Transverse colon (tissue), 4 donors: Measurements from ENCODE around the gene GALNT9. TPM values are rescaled to one million over a fixed set of nuclear protein-coding genes. Genes with fewer than 3 reads are reported as not detected.

Experiments used
- DNase-seq: peaks from one replicate; pipeline ENCODE4 v3.0.0-alpha.2; 2019
- H3K27ac ChIP-seq, 4 donors: fragments of 200-600 bp; sonication (generic); 2 replicates each; pipeline ENCODE4 v1.5.1; 2016 to 2018; ENCODE audit warnings: inconsistent platforms in 4 of 4
- H3K27me3 ChIP-seq: fragments of 200-600 bp; sonication (generic); 2 replicates; pipeline ENCODE4 v1.5.1; 2017; ENCODE audit warnings: inconsistent platforms
- H3K36me3 ChIP-seq, 4 donors: fragments of 200-600 bp; sonication (generic); 2 replicates each; pipeline ENCODE4 v1.5.1; 2017 to 2019; ENCODE audit warnings: inconsistent platforms in 4 of 4
- H3K4me1 ChIP-seq, 4 donors: fragments of 200-600 bp; sonication (generic); 2 replicates each; pipeline ENCODE4 v1.5.1; 2017 to 2020; ENCODE audit warnings: inconsistent platforms in 4 of 4
- H3K4me3 ChIP-seq, 4 donors: fragments of 200-600 bp; sonication (generic); 1 replicate in 1 of 4; 2 replicates in 3 of 4; pipeline versions ENCODE4 v1.5.1 to v1.6.1; 2017 to 2019; ENCODE audit warnings: inconsistent platforms in 4 of 4
- H3K9me3 ChIP-seq, 2 donors: fragments of 200-600 bp; sonication (generic); 2 replicates each; pipeline ENCODE4 v1.5.1; 2017 to 2019; ENCODE audit warnings: inconsistent platforms in 2 of 2
- CTCF ChIP-seq, 5 experiments: fragments of 200-600 bp in 3 of 5; fragments of 450-650 bp in 2 of 5; sonication (generic) in 3 of 5; IDR thresholded peaks; 1 replicate in 2 of 5; 2 replicates in 3 of 5; pipeline ENCODE4 v1.5.1; 2016 to 2017; ENCODE audit warnings: antibody characterized with exemption in 5 of 5, inconsistent platforms in 3 of 5, mild to moderate bottlenecking in 2 of 5, moderate library complexity in 1 of 5
- EP300 ChIP-seq: sonication (generic); formaldehyde crosslinking; IDR thresholded peaks from one replicate; pipeline ENCODE4 v1.6.1; 2017; ENCODE audit warnings: antibody characterized with exemption, low read depth
- POLR2A ChIP-seq: fragments of 450-650 bp; IDR thresholded peaks from one replicate; pipeline ENCODE4 v1.6.1; 2016; ENCODE audit warnings: antibody characterized with exemption, mild to moderate bottlenecking, moderate library complexity
- POLR2AphosphoS5 ChIP-seq, 3 donors: sonication (generic); formaldehyde crosslinking; IDR thresholded peaks; one replicate each; pipeline ENCODE4 v1.6.1; 2016; ENCODE audit warnings: antibody characterized with exemption in 3 of 3
- WGBS, 2 donors: methylation state at CpG; one replicate each; pipeline ENCODE4 v1.1.5; 2018; ENCODE audit warnings: low coverage in 1 of 2; 5-methylcytosine and 5-hydroxymethylcytosine counted together
- in situ Hi-C, 4 donors: fragments of 200-750 bp; cut with MboI; loops; one replicate each; pipeline versions ENCODE4 v1.15.0 to v1.15.1; 2017; ENCODE audit warnings: low sequenced_read_pairs in 3 of 4, low pct_ligation_motif_present in 1 of 4, low pct_unique_long_range_greater_than_20kb in 1 of 4
- intact Hi-C: fragments of 100-400 bp; cut with DNase I; formaldehyde crosslinking; loops from one replicate; pipeline ENCODE4 v1.15.1; 2023; ENCODE audit warnings: low total_unique reads
- total RNA-seq, 4 donors: library from RNA; depleted of rRNA; stranded (reverse); fragments of >200 nt; gene quantifications; one replicate each; pipeline ENCODE4 v1.1.0, GENCODE V29; 2016

GALNT9 gene
- total RNA-seq, 4 donors from 2014 or later, result 0.82 to 4.5 TPM; not detected in 2

- Histone ChIP-seq H3K27ac (no peak overlapping the region), H3K9me3 (no peaks in the 10 kb centered on the region), H3K4me1 (peaks cover 0 to 6% (median under 1%) of the 10 kb centered on the region in 4 donors), H3K36me3 (no peaks in the 10 kb centered on the region), H3K4me3 (no peak overlapping the region), H3K27me3 (peaks cover 27% of the 10 kb centered on the region)
- in situ Hi-C loops, result no loop called here
- no peak for TF ChIP-seq CTCF (IDR thresholded peaks at IDR 0.05)
- no peak for TF ChIP-seq EP300
- no peak for TF ChIP-seq POLR2A
- TF ChIP-seq POLR2AphosphoS5 (IDR thresholded peaks at IDR 0.05), result no peak
- DNase-seq, result no peak
- 72 to 100% methylated on average over 1 to 30 of the region's 30 CpGs for WGBS, 2 donors
- intact Hi-C loops, result no loop called here
Observed at GRCh38 chr12:132167611-132168310, 161.6 kb downstream of the GALNT9 start.

GRCh38 chr12:132166801-132167591, 162.4 kb downstream of the GALNT9 start:
- Histone ChIP-seq H3K9me3 (no peaks in the 10 kb centered on the region), H3K27me3 (peaks cover 20% of the 10 kb centered on the region), H3K36me3 (no peaks in the 10 kb centered on the region), H3K4me1 (peaks cover 0 to 8% (median 4%) of the 10 kb centered on the region in 4 donors), H3K27ac (no peak overlapping the region), H3K4me3 (no peak overlapping the region)
- in situ Hi-C loops, result no loop called here
- DNase-seq, result no peak
- 91 to 100% methylated on average over 2 to 10 of the region's 10 CpGs for WGBS, 2 donors
- TF ChIP-seq POLR2AphosphoS5 (IDR thresholded peaks at IDR 0.05), result no peak
- no peak for TF ChIP-seq EP300
- no peak for TF ChIP-seq CTCF (IDR thresholded peaks at IDR 0.05)
- TF ChIP-seq POLR2A, result no peak
- intact Hi-C loops, result no loop called here

GRCh38 chr12:132166093-132166492, 163.3 kb downstream of the GALNT9 start:
- WGBS, 2 donors, result 82 to 83% methylated on average over 2 of the region's 2 CpGs
- intact Hi-C loops (no loop called here), in situ Hi-C loops (no loop called here)
- peaks cover 0 to 8% (median 4%) of the 10 kb centered on the region in 4 donors for H3K4me1 ChIP-seq
- no peak overlapping the region for H3K4me3 ChIP-seq
- DNase-seq, result no peak
- H3K27me3 ChIP-seq, result peaks cover 11% of the 10 kb centered on the region
- no peak overlapping the region for H3K27ac ChIP-seq
- H3K9me3 ChIP-seq, result no peaks in the 10 kb centered on the region
- H3K36me3 ChIP-seq, result no peaks in the 10 kb centered on the region
- no peak for TF ChIP-seq CTCF (IDR thresholded peaks at IDR 0.05)
- TF ChIP-seq EP300, result no peak
- TF ChIP-seq POLR2A, result no peak
- TF ChIP-seq POLR2AphosphoS5 (IDR thresholded peaks at IDR 0.05), result no peak

- Histone ChIP-seq H3K4me3 (no peak overlapping the region), H3K27ac (no peak overlapping the region), H3K4me1 (peaks cover 0 to 8% (median 4%) of the 10 kb centered on the region in 4 donors), H3K36me3 (no peaks in the 10 kb centered on the region), H3K27me3 (peaks cover 7% of the 10 kb centered on the region), H3K9me3 (no peaks in the 10 kb centered on the region)
- in situ Hi-C loops (no loop called here), intact Hi-C loops (no loop called here)
- 91 to 95% methylated on average over 6 of the region's 6 CpGs for whole genome bisulfite sequencing, 2 donors
- TF ChIP-seq EP300 (no peak), POLR2A (no peak), POLR2AphosphoS5 (IDR thresholded peaks at IDR 0.05) (no peak), CTCF (IDR thresholded peaks at IDR 0.05) (no peak)
- no peak for DNase-seq
Observed at GRCh38 chr12:132165584-132165983, 163.8 kb downstream of the GALNT9 start.
